ENCODE measurements around the gene NCMAP.

NCMAP gene

DNA sequence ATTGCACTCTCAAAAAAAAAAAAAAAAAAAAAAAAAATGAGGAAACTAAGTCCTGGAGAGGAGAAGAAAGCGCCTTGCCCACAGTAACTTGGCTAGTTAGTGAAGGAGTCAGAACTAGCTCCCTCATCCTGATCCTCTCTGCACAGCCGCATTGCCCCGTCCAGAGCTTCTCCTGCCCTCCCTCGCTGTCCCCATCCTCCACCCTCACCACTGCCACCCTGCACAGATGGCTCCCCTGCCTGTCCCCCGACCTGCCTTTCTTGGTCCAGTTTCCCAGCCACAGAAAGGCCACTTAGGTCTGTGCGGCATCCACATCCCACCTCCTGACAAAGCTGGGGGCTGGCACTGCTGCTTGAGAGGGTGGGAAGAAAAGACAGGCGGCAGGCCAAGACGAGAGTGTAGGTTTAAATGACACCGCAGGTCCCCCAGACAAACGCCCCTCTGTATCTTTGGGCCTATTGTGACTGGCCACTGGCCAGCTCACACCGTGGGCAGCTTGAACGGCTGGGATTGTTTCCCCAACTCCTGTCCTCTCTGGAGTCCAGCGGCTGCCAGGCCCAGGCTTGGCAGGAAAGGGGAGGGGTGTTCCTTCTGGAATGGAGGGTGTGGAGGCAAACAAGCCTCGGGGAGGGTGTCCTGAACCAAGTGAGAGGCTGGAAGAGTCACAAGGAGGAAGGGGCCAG, 20.2 kb downstream of the NCMAP start:
- no peak for DNase-seq

DNA sequence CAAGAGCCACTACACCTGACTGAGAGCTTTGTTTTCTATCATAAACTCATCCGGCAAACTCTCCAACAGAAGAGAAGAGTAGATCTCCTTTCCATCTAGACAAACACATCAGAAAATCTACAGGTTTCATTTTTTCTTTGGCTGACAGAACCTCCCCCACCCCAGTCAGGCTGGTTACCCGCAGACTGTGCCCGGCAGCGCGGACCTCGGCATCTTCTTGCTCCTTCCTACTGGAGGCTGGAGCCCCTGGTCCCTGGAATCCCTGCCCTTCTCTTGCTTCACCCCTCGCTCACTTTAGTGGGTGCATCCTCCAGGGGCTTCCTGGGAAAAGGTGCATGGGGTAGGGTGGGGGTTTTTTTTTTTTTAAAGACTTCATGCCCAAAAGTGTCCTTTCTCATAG, 23.0 kb downstream of the NCMAP start:
- no peak for DNase-seq

DNA sequence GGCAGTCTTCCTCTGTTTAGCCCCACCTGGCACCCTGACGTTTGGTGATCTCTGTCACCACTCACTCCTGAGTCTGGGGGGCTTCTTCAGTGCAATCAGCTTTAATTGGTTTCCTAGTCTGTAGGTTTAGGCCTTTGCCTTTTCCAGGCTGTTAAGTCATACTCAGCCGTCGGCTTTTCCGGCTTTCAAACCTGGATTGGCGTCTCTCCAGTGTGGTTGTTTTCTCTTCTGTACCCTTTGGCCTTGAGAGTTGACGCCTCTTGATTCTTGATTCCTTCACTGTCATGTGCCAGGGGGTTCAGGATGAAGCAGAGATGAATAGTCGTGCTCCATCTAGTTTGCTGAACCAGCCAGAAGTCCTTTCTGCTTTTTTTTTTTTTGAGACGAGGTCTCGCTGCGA, 24.9 kb downstream of the NCMAP start:
- DNase-seq, result no peak

DNA sequence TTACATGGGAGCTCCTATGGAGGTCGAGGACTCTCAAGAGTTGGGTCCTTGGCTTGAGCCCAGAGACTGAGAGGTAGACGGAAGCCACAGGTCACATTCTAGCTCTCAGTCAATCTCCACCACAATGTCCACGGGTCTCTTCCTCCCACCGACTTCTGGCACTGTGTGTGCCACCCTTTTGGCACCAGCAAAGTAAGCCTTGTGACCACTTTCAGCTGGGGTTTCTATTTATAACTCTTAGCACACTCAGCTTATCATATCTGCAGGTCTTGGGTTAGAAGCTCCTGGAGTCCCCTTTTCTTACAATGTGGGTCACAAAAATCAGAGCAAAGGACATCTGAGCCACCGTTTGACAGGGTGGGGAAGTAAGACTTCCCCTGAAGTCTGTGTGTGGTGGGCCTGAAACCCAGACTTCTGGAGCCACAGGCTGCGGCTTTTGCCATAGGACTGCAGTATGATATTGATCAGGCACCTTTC, 28.3 kb downstream of the NCMAP start:
- no peak for DNase-seq

DNA sequence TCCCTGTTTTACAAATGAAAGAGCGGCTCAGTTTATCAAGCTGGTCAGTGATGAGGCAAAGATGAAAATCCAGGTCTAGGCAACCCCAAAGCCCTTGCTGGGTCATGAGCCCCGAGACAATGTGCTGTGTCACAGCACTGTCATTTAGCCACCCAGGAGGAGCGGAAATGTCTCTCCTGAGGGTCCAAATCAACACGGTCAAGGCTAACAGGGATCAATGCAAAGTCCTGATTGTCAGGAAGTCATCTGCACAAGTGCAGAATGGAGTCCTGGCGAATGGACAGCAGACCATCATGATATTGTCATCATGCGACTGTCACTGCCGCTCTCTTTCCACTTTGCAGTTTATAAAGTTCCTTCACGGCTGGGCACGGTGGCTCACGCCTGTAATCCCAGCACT, 30.2 kb downstream of the NCMAP start:
- no peak for DNase-seq

DNA sequence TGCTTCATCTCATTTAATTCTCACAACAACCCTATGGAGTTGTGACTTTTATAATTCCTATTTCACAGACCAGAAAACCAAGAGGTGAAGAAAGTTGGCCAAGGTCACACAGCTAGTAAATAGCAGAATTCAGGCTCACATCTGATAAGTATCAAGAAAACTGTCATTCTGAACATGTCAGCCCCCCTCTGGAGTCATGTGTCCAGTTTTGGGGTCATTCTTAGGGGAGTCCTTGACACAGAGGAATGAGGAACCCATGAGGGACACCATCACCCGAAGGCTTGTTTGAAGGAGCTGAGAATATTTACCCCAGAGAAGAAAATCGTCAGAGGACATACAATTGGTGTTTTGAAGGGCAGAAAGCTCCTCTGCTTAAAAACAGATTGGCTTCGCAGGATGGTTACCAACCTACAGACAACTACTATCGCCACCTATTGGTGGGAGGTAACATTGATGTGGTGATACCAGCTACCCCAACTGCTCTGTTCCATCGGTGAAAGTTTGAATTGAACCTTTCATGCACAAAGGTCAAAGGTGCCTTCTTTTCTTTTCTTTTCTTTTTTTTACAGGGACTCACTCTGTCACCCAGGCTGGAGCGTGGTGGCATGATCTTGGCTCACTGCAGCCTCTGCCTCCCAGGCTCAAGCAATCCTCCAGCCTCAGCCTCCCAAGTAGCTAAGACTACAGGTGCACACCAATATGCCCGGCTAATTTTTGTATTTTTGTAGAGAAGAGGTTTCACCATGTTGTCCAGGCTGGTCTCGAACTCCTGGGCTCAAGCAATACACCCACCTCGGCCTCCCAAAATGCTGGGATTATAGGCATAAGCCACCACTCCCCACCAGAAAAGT, 31.3 kb downstream of the NCMAP start:
- DNase-seq, result peak; percentile 66

DNA sequence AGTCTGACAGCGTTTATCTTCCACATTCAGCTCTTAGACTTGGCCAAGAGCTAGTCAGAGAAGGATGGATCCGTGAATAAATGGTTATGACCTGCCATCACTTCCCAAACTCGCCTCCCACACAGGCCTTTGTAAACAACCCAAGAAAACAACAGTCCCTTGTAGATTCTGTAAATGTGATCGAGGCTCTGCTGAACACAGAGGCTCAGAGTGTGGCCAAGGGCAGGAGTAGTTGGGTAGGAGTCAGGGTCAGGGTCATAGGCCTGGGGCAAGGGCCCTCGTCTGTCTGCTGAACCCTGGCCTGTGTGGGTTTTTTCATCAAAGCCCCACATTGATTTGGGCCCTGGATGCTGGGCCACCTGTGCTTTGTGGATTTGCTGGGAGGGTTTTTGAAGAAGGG, 32.7 kb downstream of the NCMAP start:
- no peak for DNase-seq

DNA sequence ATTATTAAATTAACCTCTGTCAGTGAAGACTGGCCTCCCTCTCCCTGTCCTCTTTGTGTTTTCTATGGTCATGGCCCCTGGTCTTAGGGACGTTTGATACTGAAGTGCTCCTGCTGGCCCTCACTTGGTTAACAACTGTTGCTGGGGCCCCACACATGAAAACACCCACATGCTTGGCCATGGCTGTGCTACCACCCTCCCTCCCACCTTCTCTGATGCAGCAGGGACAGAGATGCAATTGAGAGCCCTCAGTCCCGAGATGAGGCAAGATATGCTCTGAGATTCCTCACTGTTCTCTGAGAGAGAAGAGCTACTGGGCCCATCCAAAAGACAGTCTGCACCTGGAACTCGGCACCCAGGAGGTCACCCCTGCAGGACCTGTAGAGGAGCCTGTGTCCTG, 33.3 kb downstream of the NCMAP start:
- no peak for DNase-seq

DNA sequence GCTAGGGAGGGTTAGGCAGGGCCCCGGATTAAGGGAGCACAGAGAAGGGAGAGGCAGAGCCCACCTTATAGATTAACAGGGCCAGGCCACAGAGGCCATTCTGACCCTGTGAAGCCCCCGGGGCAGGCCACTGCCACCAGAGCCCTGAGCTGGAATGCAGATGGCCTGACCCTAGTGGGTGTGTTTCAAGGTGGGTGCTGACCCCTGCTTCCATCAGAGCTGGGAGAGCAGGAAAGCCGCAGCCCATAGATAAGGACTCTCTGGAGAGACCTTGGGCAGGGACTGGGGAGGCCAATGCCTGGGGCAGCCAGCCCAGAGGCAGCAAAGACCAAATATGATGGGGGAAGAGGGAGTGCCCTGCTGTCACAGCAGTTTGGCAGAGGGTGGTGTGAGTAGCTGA, 35.9 kb downstream of the NCMAP start:
- DNase-seq, result no peak

DNA sequence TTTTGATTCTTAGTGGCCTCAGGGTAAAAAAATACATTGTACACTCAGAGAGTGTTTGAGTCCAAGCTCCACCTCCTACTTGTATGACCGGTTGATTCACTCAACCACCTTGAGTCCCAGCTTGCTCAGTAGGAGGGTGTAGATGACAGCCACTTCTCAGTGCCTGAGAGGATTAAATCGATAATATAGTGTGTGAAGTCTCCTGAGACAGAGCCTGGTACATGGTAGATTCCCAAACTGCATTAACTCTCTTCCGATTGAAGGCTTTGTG, 38.4 kb downstream of the NCMAP start:
- DNase-seq, result no peak

DNA sequence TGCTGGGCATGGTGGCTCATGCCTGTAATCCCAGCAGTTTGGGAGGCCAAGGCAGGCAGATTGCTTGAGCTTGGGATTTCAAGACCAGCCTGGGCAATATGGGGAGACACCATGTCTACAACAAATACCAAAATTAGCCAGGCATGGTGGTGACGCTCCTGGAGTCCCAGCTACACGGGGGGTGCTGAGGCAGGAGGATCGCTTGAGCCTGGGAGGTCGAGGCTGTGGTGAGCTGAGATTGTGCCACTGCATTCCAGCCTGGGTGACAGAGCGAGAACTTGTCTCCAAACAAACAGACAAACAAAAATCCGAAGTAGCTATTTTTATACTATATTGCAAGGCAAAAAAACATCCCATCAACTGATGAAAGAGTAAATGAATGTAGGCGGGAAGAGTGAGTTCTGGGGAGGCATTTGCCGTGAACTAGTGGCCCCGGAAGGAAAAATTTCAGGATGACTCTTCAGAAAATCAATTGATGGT, 40.6 kb downstream of the NCMAP start:
- DNase-seq, result no peak

DNA sequence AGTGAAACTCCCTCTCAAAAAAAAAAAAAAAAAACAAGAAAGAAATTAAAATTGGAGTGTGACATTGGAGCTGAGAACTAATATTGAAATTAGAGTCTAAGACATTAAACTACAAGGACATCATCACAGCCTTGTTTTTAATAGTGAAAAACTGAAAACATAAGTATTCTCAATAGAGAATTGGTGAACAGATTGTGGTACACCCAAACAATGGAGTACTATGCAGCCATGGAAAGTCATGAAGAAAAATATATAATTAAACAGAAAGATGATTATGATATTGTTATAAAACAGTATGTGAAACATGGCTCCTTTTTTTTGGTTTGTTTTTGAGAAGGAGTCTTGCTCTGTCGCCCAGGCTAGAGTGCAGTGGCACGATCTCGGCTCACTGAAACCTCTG, 43.4 kb downstream of the NCMAP start:
- DNase-seq, result no peak

DNA sequence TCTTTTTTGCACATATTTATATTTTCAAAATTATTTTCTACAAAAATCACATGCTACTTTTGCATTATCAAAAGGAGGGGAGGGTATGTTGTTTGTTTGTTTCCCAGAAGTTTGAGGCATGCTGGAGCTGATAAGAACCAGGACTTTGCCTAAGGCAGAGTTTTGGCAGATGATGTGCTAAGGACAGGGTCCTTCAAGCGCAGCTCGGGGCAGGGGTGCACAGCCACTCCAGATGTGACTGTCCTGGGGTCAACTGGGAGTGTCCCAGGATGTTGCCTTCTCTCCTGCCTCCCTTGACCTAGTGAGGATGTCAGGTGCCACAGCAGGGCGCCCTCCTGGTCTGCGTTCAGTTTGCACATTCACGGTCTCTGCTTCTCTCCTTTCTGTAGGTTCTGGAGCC, 44.7 kb downstream of the NCMAP start:
- DNase-seq, result no peak

DNA sequence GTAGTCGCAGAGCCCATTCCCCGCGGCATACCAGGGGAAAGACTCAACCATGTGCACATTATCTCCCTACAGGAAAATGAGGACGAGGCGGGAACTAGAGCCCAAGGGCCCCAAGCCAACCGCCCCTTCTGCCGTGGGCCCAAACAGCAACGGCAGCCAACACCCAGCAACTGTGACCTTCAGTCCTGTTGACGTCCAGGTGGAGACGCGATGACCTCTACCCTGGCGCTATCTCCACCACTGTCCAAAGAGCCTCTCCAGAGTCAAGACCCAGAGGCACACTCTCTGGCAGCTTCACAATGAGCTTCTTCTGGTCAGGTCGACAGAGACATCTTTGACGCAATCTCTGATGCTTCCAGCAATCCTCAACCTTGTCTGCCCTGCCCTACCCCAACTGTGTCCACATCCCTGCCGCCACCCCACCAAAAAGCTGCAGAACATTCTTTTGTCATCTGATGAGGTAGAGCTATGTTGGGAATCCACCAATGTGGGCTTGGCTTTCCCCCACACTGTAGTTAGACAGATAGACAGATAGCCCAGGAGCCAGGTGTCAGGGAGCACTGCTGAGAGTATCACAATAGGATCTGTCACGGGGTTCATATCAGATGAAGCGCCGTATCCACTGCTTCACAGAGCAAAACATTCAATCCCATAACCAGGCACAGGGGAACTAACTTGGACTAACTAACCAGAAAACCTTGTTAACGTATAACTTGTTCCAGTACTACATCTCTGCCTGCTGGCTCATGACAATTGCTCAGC, 49.8 kb downstream of the NCMAP start:
- no peak for DNase-seq

DNA sequence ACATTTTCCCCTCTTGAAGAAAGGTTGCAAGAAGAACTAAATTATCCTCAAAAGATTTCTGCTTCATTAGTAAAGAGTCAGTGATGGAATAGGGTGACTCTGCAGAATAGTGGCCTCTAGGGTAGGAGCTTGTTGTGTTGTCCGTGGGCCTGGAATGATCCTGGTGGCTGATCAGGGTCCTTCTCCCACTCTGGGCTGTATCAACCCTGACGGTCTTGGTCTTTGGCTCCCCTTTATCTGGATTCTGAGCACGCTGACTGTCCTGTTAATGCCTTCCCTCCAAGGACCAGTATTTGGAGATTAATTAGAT, 50.4 kb downstream of the NCMAP start:
- no peak for DNase-seq

DNA sequence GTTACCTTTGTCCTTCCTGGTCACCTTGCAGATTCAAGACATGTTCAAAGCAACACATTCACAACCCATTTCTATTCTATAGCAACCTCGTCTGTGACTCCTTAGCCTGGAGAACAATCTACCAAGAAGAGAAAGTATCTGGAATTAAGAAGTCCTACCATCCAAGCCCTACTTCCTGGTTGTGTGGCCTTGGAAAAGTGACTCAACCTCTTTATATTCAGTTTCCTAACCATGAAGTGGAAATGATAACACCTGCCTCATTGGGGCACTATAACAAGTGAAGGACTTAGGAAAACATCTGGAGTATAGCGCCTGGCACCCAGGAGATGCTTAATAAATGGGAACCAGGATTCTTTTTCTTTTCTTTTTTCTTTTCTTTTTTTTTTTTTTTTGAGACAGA, 50.7 kb downstream of the NCMAP start:
- no peak for DNase-seq

DNA sequence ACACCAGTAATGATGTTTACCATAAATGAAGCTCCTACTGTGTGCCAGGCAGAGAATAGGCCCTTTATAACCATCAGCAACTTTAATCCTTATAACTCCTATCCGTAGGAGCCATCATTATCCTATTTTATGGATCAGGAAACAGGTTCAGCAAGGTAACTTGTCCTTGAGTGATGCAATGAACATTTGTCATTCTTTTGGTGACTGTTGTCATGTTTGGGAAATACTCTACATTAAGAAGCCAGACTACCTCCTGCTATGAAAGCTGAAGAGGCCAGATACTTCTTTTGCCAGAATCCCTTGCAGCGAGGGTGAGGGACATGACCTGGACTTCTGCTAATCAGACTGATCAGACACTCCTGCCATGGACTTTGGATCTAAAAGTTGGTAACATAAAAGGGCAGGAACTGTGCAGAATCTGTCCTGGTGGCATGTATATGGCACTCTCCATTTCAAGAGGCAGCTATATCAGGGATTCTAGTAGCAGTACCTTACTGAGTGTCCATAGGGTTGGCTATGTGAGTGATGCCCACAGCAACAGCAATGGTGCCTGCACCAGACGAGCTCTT, 54.1 kb downstream of the NCMAP start:
- DNase-seq, result no peak

DNA sequence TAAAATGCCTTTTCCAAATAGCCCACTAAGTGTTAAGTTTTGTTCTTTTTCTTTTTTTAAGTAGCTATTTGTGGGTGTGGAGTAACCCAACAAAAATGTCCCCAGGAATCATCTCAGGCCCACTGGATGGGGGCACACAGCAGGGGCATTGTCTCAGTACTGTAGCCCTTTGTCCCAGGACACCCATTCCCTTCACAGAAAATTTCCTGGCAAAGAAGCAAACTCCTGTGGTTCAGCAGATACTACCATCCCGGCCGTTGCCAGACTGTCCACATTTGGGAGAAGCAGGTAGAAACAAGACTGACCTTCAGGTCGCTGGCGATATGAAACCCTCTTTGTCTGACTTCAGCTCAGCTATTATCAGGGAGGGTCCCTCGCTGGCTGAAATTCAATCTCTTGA, 63.5 kb downstream of the NCMAP start:
- DNase-seq, result no peak

DNA sequence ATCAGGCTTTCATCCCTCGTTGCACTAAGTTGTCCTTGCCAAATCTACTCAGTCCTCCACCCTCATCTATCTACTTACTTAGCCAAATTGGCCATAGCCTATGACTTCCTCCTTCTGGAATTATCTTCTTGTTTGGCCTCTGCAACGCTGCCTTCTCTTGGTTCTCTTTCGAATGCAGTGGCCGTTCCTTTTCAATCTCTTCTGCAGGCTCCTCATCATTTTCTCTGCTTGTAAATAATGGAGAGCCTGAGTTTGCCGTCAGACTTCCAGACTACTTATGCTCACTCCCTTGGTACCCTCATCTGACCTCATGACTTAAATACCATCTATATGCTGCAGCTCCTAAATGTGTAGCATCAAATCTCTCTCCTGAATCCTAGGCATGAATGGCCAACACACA, 64.8 kb downstream of the NCMAP start:
- DNase-seq, result no peak

DNA sequence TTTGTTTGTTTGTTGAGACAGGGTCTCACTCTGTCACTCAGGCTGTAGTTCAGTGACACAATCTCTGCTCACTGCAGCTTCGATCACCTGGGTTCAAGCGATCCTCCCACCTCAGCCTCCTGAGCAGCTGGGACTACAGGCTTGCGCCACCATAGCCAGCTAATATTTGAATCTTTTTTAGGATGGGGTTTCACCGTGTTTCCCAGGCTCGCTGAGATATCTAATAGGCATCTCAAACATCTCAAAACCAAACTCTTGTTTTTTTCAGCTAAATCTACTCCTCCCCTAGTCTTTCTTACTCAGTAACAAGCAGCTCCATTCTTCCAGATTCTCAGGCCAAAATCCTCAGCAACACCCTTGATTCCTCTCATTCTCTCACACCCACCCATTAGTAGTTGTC, 65.2 kb downstream of the NCMAP start:
- DNase-seq, result no peak

DNA sequence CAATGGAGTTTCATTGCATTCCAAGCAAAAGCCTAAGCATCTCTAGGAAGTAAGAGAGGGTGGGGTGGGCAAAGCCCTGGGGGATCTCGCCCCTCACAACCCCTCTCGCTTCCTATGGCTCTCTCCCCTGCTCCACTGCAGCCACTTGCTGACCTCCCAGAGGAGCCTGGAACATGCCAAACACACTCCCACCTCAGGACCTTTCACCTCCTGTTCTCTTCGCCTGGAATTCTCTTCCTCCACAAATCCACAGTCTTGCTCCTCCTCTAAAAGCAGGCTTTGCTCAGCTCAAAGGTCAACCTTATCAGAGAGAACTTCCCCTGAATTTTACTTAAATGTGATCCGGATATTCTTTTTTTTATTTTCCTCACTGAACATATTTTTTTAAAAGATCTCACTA, 66.3 kb downstream of the NCMAP start:
- no peak for DNase-seq

DNA sequence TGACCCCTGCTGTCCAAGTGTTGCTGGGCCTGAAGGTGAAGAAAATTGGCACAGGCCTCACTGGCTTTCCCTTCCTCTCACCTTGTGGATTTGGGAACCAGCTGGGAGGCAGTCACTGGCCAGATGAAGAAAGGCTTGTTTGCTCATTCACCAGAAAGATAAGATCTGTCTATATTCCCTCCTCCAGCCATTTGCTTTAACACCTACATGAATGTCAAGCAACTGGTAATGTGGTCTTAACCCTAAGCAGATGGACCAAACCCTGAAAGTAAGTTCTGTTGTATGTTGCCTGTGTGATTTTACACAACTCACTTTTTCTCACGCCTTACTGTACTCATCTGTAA, 76.9 kb downstream of the NCMAP start:
- no peak for DNase-seq

DNA sequence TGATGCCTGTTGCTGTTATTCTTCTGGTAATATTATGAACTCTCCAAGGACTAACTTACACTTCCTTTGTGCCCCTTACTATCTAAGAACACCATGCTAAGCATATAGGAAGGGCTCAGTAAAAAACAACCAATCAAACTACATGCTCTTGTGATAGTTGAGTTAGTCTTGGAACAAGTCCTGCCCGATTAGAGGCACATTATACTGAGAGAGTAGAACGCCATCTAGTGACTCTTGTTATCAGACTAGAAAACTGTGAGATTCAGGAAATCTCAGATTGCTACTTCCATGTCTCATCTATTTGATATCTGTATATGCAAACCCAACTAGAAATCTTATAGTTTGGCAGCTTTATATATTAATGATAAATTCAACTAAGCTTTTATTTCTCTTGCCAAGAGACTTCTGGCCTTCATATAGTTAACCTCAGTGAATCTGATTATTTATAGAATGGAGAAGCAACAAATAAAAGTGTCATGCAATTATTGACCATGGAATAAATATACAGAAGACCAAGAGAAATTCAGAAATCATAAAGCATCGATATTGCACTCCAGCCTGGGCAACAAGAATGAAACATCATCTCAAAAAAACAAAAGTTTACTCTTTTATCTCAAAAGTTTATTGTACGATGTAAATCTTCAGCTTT, 79.4 kb downstream of the NCMAP start:
- DNase-seq, result no peak
